K562 (cell line): ENCODE measurements around the gene ZFYVE21. TPM values are rescaled to one million over a fixed set of nuclear protein-coding genes. Genes with fewer than 3 reads are reported as not detected.

Experiments used
- ADNP ChIP-seq: fragments of 200-800 bp; sonication (Bioruptor generic); IDR thresholded peaks from 2 replicates; pipeline ENCODE4 v1.6.1; 2016; ENCODE audit warnings: missing genetic modification characterization, missing compliant biosample characterization
- ATF2 ChIP-seq: sonication (generic); formaldehyde crosslinking; IDR thresholded peaks from 2 replicates; pipeline ENCODE4 v1.8.1; 2022; ENCODE audit warnings: missing genetic modification reagents
- CBX3 ChIP-seq, 2 experiments: IDR thresholded peaks; 1 replicate in 1 of 2; 2 replicates in 1 of 2; pipeline ENCODE4 v1.6.1; 2012; ENCODE audit warnings: inconsistent platforms in 2 of 2, low read length in 2 of 2, borderline replicate concordance in 1 of 2, control low read depth in 1 of 2
- CHCHD3 ChIP-seq: fragments of 250-450 bp; sonication (Bioruptor Pico); IDR thresholded peaks from 2 replicates; pipeline ENCODE4 v2.1.2; 2022; ENCODE audit warnings: mild to moderate bottlenecking
- CREB1 ChIP-seq, 2 experiments: sonication (generic) in 1 of 2; formaldehyde crosslinking in 1 of 2; IDR thresholded peaks; 2 replicates each; pipeline versions ENCODE4 v1.6.1 to v1.8.0; 2012 to 2022; ENCODE audit warnings: inconsistent platforms in 1 of 2, mild to moderate bottlenecking in 1 of 2, missing genetic modification reagents in 1 of 2, moderate library complexity in 1 of 2
- CREB3 ChIP-seq: fragments of 450-650 bp; conservative IDR thresholded peaks from 2 replicates; pipeline ENCODE4 v1.6.1; 2016; ENCODE audit warnings: missing genetic modification characterization, low read depth, mild to moderate bottlenecking, missing compliant biosample characterization, moderate library complexity
- CREM ChIP-seq: IDR thresholded peaks from 2 replicates; pipeline ENCODE4 v1.6.1; 2014; ENCODE audit warnings: antibody characterized with exemption, low read depth
- FOS ChIP-seq: IDR thresholded peaks from 3 replicates; pipeline ENCODE4 v1.6.1; 2011; ENCODE audit not compliant: insufficient read length; ENCODE audit errors: extremely low read depth
- MECOM ChIP-seq: fragments of 250-450 bp; sonication (Bioruptor Pico); IDR thresholded peaks from 2 replicates; pipeline ENCODE4 v1.8.0; 2022; ENCODE audit warnings: inconsistent platforms
- MED1 ChIP-seq: sonication (generic); formaldehyde crosslinking; IDR thresholded peaks from 2 replicates; pipeline ENCODE4 v1.8.1; 2023; ENCODE audit warnings: missing genetic modification reagents, borderline replicate concordance
- NFXL1 ChIP-seq: fragments of 450-650 bp; formaldehyde crosslinking; IDR thresholded peaks from 2 replicates; pipeline ENCODE4 v1.4.0; 2021; ENCODE audit warnings: mild to moderate bottlenecking
- NR0B1 ChIP-seq: fragments of 450-650 bp; IDR thresholded peaks from one replicate; pipeline ENCODE4 v1.6.1; 2018; ENCODE audit warnings: mild to moderate bottlenecking, moderate library complexity; ENCODE audit not compliant: partially characterized antibody
- NRF1 ChIP-seq, 2 experiments: fragments of 450-650 bp; IDR thresholded peaks in 1 of 2; conservative IDR thresholded peaks in 1 of 2; 2 replicates each; pipeline ENCODE4 v1.6.1; 2014; ENCODE audit warnings: mild to moderate bottlenecking in 2 of 2
- PRMT5 ChIP-seq: sonication (generic); formaldehyde crosslinking; IDR thresholded peaks from 2 replicates; pipeline ENCODE4 v1.5.0; 2020; ENCODE audit warnings: missing genetic modification reagents
- SIN3A ChIP-seq, 2 experiments: fragments of 150-350 bp in 1 of 2; IDR thresholded peaks; 2 replicates each; pipeline ENCODE4 v1.6.1; 2011 to 2016; ENCODE audit warnings: borderline replicate concordance in 2 of 2, low read depth in 2 of 2, low read length in 2 of 2, mild to moderate bottlenecking in 2 of 2, moderate library complexity in 2 of 2; ENCODE audit not compliant: control insufficient read depth in 1 of 2
- TAL1 ChIP-seq: fragments of 450-650 bp; IDR thresholded peaks from 2 replicates; pipeline ENCODE4 v1.6.1; 2016; ENCODE audit warnings: mild to moderate bottlenecking
- THRB ChIP-seq: fragments of 450-650 bp; formaldehyde crosslinking; conservative IDR thresholded peaks from 2 replicates; pipeline ENCODE4 v1.4.0; 2022; ENCODE audit warnings: mild to moderate bottlenecking, missing genetic modification characterization
- TSC22D4 ChIP-seq: fragments of 450-650 bp; IDR thresholded peaks from 2 replicates; pipeline ENCODE4 v1.6.1; 2016; ENCODE audit warnings: missing genetic modification characterization, missing biosample characterization, control low read depth
- XRCC4 ChIP-seq: IDR thresholded peaks from one replicate; pipeline ENCODE4 v1.6.1; 2011; ENCODE audit not compliant: insufficient read depth, insufficient read length; ENCODE audit errors: extremely low read depth
- ZEB2 ChIP-seq: fragments of 450-650 bp; IDR thresholded peaks from 2 replicates; pipeline ENCODE4 v1.6.1; 2016
- ZFP1 ChIP-seq: fragments of 450-650 bp; formaldehyde crosslinking; IDR thresholded peaks from 2 replicates; pipeline ENCODE4 v1.4.0; 2020; ENCODE audit warnings: mild to moderate bottlenecking, mixed read lengths
- ZFP30 ChIP-seq: fragments of 250-450 bp; sonication (Bioruptor Pico); IDR thresholded peaks from 2 replicates; pipeline ENCODE4 v1.8.0; 2022; ENCODE audit warnings: moderate library complexity, mild to moderate bottlenecking, inconsistent platforms, borderline replicate concordance
- ZNF124 ChIP-seq: sonication (generic); formaldehyde crosslinking; IDR thresholded peaks from 2 replicates; pipeline ENCODE4 v1.8.1; 2022; ENCODE audit warnings: missing genetic modification reagents
- ZNF24 ChIP-seq: fragments of 450-650 bp; IDR thresholded peaks from 2 replicates; pipeline ENCODE4 v1.6.1; 2016
- polyA plus RNA-seq, 8 experiments: library from polyadenylated mRNA; depleted of rRNA in 4 of 8; stranded (reverse) in 5 of 8; unstranded in 3 of 8; fragments of >200 nt; fragmentation: Nextera tagmentation in 2 of 8; fragmentation: Illumina TruSeq in 1 of 8; extraction: Ambion mirVana in 2 of 8; extraction: Trizol in 1 of 8; gene quantifications; 2 replicates each; pipeline versions ENCODE4 v1.2.1 to v1.2.3, GENCODE V29; 2011 to 2014; ENCODE audit warnings: inconsistent platforms in 1 of 8, missing spikeins in 1 of 8
- total RNA-seq, 7 experiments: library from RNA; depleted of rRNA in 6 of 7; stranded (reverse); fragments of >200 nt in 6 of 7; fragmentation: Illumina TruSeq in 2 of 7; extraction: Trizol in 2 of 7; gene quantifications; 2 replicates each; pipeline versions ENCODE4 v1.2.1 to v1.2.3, GENCODE V29; 2011 to 2021; ENCODE audit warnings: low replicate concordance in 1 of 7

ZFYVE21 gene
- total and polyA plus RNA-seq, 9 of the 15 experiments (the other 6 are each of a cell fraction or from before 2014, with no cell fraction given), result 0.90 to 23.1 (median 15.6) TPM

GRCh38 chr14:103715052-103716000 lies at the start of gene ZFYVE21, which contains the start of gene XRCC3 (continued):
- TF ChIP-seq CREB1 (IDR thresholded peaks at IDR 0.05), result no peak
- peak; percentile 59; the same call in 1 of the 2 replicates for TF ChIP-seq CREB1 (CRISPR knock-in tag; IDR thresholded peaks at IDR 0.05)
- no peak for TF ChIP-seq ZNF24
- TF ChIP-seq NFXL1 (CRISPR knock-in tag), result no peak
- TF ChIP-seq ATF2 (CRISPR knock-in tag), result no peak
- TF ChIP-seq NR0B1, result no peak
- no peak for TF ChIP-seq CHCHD3 (CRISPR knock-in tag)
- TF ChIP-seq CREM, result peak; percentile 49
- TF ChIP-seq SIN3A (IDR thresholded peaks at IDR 0.05; ENCODE audit: borderline replicate concordance in 2 of 2, control insufficient read depth in 1 of 2, low read depth in 2 of 2, low read length in 2 of 2), result peak in 1 of 2 experiments; percentile 47; a peak in 2 of 4 replicates
- TF ChIP-seq FOS, result peak; percentile 98
- TF ChIP-seq MED1 (CRISPR knock-in tag), result no peak
- no peak for TF ChIP-seq CBX3 (IDR thresholded peaks at IDR 0.05; ENCODE audit: borderline replicate concordance in 1 of 2, low read length in 2 of 2)
- TF ChIP-seq ZFP30 (CRISPR knock-in tag), result no peak
- no peak for TF ChIP-seq TSC22D4 (tag)
- TF ChIP-seq TAL1, result no peak
- no peak for TF ChIP-seq CREB3 (tag)
- TF ChIP-seq ADNP (tag), result no peak
- TF ChIP-seq MECOM (CRISPR knock-in tag), result no peak
- TF ChIP-seq XRCC4, result no peak
- TF ChIP-seq THRB (CRISPR knock-in tag), result no peak
- TF ChIP-seq ZNF124, result no peak
- TF ChIP-seq NRF1 (conservative IDR thresholded peaks at IDR 0.05 in 1 of 2, IDR thresholded peaks at IDR 0.05 in 1 of 2), result peak in 1 of 2 experiments; percentile 64; a peak in 2 of 4 replicates
- no peak for TF ChIP-seq ZFP1 (CRISPR knock-in tag)
- TF ChIP-seq ZEB2, result no peak
- TF ChIP-seq PRMT5, result no peak
